ENCODE results near the gene CDHR5.

The CDHR5 gene

GRCh38 chr11:608791-609251, 15.9 kb downstream of the CDHR5 start:
- DNase-seq: no peak

GRCh38 chr11:607971-608659, 16.6 kb downstream of the CDHR5 start:
- no peak for DNase-seq

- DNase-seq: no peak
Measured at GRCh38 chr11:607020-607780, 17.6 kb downstream of the CDHR5 start.

- DNase-seq: no peak
Measured at GRCh38 chr11:606245-606644, 18.5 kb downstream of the CDHR5 start.

- DNase-seq: no peak
Measured at GRCh38 chr11:605286-606129, 19.2 kb downstream of the CDHR5 start.

GRCh38 chr11:603154-603553, 21.6 kb downstream of the CDHR5 start:
- no peak for DNase-seq

- DNase-seq: no peak
Measured at GRCh38 chr11:601573-602245, 23.0 kb downstream of the CDHR5 start.

- no peak for DNase-seq
Measured at GRCh38 chr11:598005-598680, 26.6 kb downstream of the CDHR5 start.

- DNase-seq: no peak
Measured at GRCh38 chr11:597166-597725, 27.5 kb downstream of the CDHR5 start.

GRCh38 chr11:596374-596773, 28.4 kb downstream of the CDHR5 start:
- DNase-seq: no peak

GRCh38 chr11:595400-595799, 29.4 kb downstream of the CDHR5 start:
- DNase-seq: no peak

- no peak for DNase-seq
Measured at GRCh38 chr11:593347-593746, 31.4 kb downstream of the CDHR5 start.

- no peak for DNase-seq
Measured at GRCh38 chr11:592918-593317, 31.8 kb downstream of the CDHR5 start.

GRCh38 chr11:592501-592900, 32.3 kb downstream of the CDHR5 start:
- DNase-seq: no peak

GRCh38 chr11:590997-591396, 33.8 kb downstream of the CDHR5 start:
- DNase-seq: no peak

GRCh38 chr11:589798-590197, 35.0 kb downstream of the CDHR5 start:
- DNase-seq: no peak

- no peak for DNase-seq
Measured at GRCh38 chr11:587978-588380, 36.8 kb downstream of the CDHR5 start.

GRCh38 chr11:587546-587945, 37.2 kb downstream of the CDHR5 start:
- DNase-seq: no peak

GRCh38 chr11:586376-587316, 38.1 kb downstream of the CDHR5 start:
- no peak for DNase-seq

- DNase-seq: no peak
Measured at GRCh38 chr11:584287-584686, 40.5 kb downstream of the CDHR5 start.

- no peak for DNase-seq
Measured at GRCh38 chr11:581752-582151, 43.0 kb downstream of the CDHR5 start.
